HepG2 (cell line): ENCODE data around the gene PRMT5. TPM values are rescaled to one million over a fixed set of nuclear protein-coding genes. Genes with fewer than 3 reads are reported as not detected.

Experiments used
- ATAC-seq: fragments of 200-7000 bp; cut with Tn5 transposase; 3 replicates; pipeline ENCODE4 v1.9.1; 2020; ENCODE audit warnings: mild to moderate bottlenecking, moderate library complexity
- BruUV-seq: library from RNA; stranded (reverse); fragments of 400-500 nt; replicated peaks from 2 replicates; lab custom pipeline; 2021; lab: Mats Ljungman, UMichigan
- CTCF ChIA-PET: fragments of 300-600 bp; formaldehyde crosslinking; extraction: SDS; loops from one replicate; lab custom pipeline; 2021; ENCODE audit warnings: low total read pairs, inconsistent platforms, low intra/inter-chr PET ratio; lab: Yijun Ruan, JAX
- POLR2A ChIA-PET: fragments of 350-600 bp; sonication (Branson Sonifier 250); formaldehyde crosslinking; loops from one replicate; lab custom pipeline; 2020; ENCODE audit warnings: antibody characterized with exemption, inconsistent platforms; lab: Yijun Ruan, JAX
- DNase-seq: peaks from one replicate; pipeline ENCODE4 v3.0.0-alpha.2; 2015; ENCODE audit warnings: low spot score
- FAIRE-seq: peaks from 3 replicates; lab custom pipeline; 2011; peaks lifted over from hg19 to GRCh38; lab: Jason Lieb, UNC
- H2AFZ ChIP-seq: one replicate; pipeline ENCODE4 v1.6.1; 2011; ENCODE audit warnings: low read length, inconsistent platforms
- H3K27ac ChIP-seq: fragments of 300-600 bp; 3 replicates; pipeline ENCODE4 v1.8.0; 2011; ENCODE audit warnings: mixed run types, mild to moderate bottlenecking, mixed read lengths, low read length, inconsistent platforms; ENCODE audit not compliant: insufficient read depth; ENCODE audit errors: extremely low read length
- H3K27me3 ChIP-seq, 2 experiments: fragments of 200-600 bp in 1 of 2; 2 replicates in 1 of 2; 3 replicates in 1 of 2; pipeline versions ENCODE4 v1.6.0 to v1.8.0; 2011; ENCODE audit warnings: low read length in 2 of 2, mild to moderate bottlenecking in 2 of 2, moderate library complexity in 2 of 2, inconsistent platforms in 1 of 2; ENCODE audit not compliant: insufficient read depth in 2 of 2, control insufficient read depth in 1 of 2
- H3K36me3 ChIP-seq, 2 experiments: fragments of 200-600 bp in 1 of 2; replicated peaks in 1 of 2; 2 replicates in 1 of 2; 3 replicates in 1 of 2; pipeline versions ENCODE4 v1.5.1 to v1.8.0; 2011; ENCODE audit warnings: low read length in 2 of 2, inconsistent platforms in 1 of 2; ENCODE audit not compliant: insufficient read depth in 2 of 2, control insufficient read depth in 1 of 2
- H3K4me1 ChIP-seq: 2 replicates; pipeline ENCODE4 v1.5.1; 2012; ENCODE audit warnings: low read length, inconsistent platforms; ENCODE audit not compliant: insufficient read depth
- H3K4me2 ChIP-seq: 2 replicates; pipeline ENCODE4 v1.6.0; 2011; ENCODE audit warnings: low read depth, low read length, inconsistent platforms
- H3K4me3 ChIP-seq, 3 experiments: fragments of 200-600 bp in 1 of 3; sonication (generic), shearing (Covaris generic) in 1 of 3; replicated peaks in 1 of 3; 2 replicates each; pipeline ENCODE4 v1.5.1; 2011 to 2016; ENCODE audit warnings: low read length in 3 of 3, inconsistent platforms in 2 of 3, low read depth in 2 of 3, mild to moderate bottlenecking in 2 of 3, control low read depth in 1 of 3, mixed read lengths in 1 of 3; ENCODE audit not compliant: insufficient read depth in 1 of 3
- H3K79me2 ChIP-seq: one replicate; pipeline ENCODE4 v1.6.1; 2011; ENCODE audit warnings: low read length, inconsistent platforms; ENCODE audit not compliant: insufficient read depth
- H3K9ac ChIP-seq: 2 replicates; pipeline ENCODE4 v1.6.0; 2011; ENCODE audit warnings: mild to moderate bottlenecking, low read depth, low read length, inconsistent platforms; ENCODE audit not compliant: insufficient read depth
- H3K9me3 ChIP-seq: 2 replicates; pipeline ENCODE4 v1.5.1; 2012; ENCODE audit warnings: mild to moderate bottlenecking, low read length
- H4K20me1 ChIP-seq: 2 replicates; pipeline ENCODE4 v1.6.0; 2011; ENCODE audit warnings: inconsistent platforms, mild to moderate bottlenecking, low read length, moderate library complexity; ENCODE audit not compliant: insufficient read depth
- POLR2A ChIP-seq, 2 experiments: IDR thresholded peaks; 2 replicates each; pipeline ENCODE4 v1.6.1; 2011; ENCODE audit warnings: low read depth in 2 of 2, low read length in 2 of 2, mild to moderate bottlenecking in 1 of 2, moderate library complexity in 1 of 2; ENCODE audit not compliant: insufficient read depth in 1 of 2
- POLR2AphosphoS2 ChIP-seq: IDR thresholded peaks from 2 replicates; pipeline ENCODE4 v1.6.1; 2011; ENCODE audit warnings: low read depth, low read length, improper control_type of control experiment
- POLR2AphosphoS5 ChIP-seq: IDR thresholded peaks from 2 replicates; pipeline ENCODE4 v1.6.1; 2012; ENCODE audit warnings: low read depth, low read length
- POLR2G ChIP-seq: fragments of 200-400 bp; formaldehyde crosslinking; IDR thresholded peaks from 2 replicates; pipeline ENCODE4 v1.6.1; 2018; ENCODE audit warnings: mild to moderate bottlenecking, low read depth, low read length, moderate library complexity
- RBM22 ChIP-seq: fragments of 200-400 bp; formaldehyde crosslinking; optimal IDR thresholded peaks from 2 replicates; pipeline ENCODE3; 2017; ENCODE audit warnings: mild to moderate bottlenecking, low read length, moderate library complexity
- TBX3 ChIP-seq: fragments of 450-650 bp; IDR thresholded peaks from 2 replicates; pipeline ENCODE4 v1.6.1; 2017; ENCODE audit warnings: antibody characterized with exemption, mild to moderate bottlenecking, inconsistent platforms, borderline replicate concordance
- TCF7L2 ChIP-seq: IDR thresholded peaks from 2 replicates; pipeline ENCODE4 v1.6.1; 2011; ENCODE audit warnings: mild to moderate bottlenecking, low read depth, low read length, moderate library complexity
- ZNF12 ChIP-seq: sonication (generic); formaldehyde crosslinking; IDR thresholded peaks from 2 replicates; pipeline ENCODE4 v1.5.0; 2020; ENCODE audit warnings: missing genetic modification reagents
- ZNF24 ChIP-seq: fragments of 450-650 bp; IDR thresholded peaks from 2 replicates; pipeline ENCODE4 v1.6.1; 2017; ENCODE audit warnings: antibody characterized with exemption, mild to moderate bottlenecking
- ZNF674 ChIP-seq: sonication (generic); formaldehyde crosslinking; IDR thresholded peaks from 2 replicates; pipeline ENCODE4 v1.5.0; 2020; ENCODE audit warnings: low read depth, mild to moderate bottlenecking, missing genetic modification reagents
- ZNF768 ChIP-seq: sonication (generic); formaldehyde crosslinking; IDR thresholded peaks from 2 replicates; pipeline ENCODE4 v1.4.0; 2020; ENCODE audit warnings: missing genetic modification reagents
- WGBS: methylation state at CpG from one replicate; pipeline ENCODE4 v1.1.6; 2017; ENCODE audit warnings: low lambda C conversion rate; 5-methylcytosine and 5-hydroxymethylcytosine counted together
- in situ Hi-C: cut with HindIII; loops from 2 replicates; pipeline ENCODE4 v1.10.0; 2017; ENCODE audit warnings: low pct_unique_long_range_greater_than_20kb; ENCODE audit not compliant: extremely low pct_ligation_motif_present
- intact Hi-C: fragments of 100-400 bp; cut with micrococcal nuclease; formaldehyde crosslinking; loops from one replicate; pipeline ENCODE4 v1.10.0; 2022; ENCODE audit not compliant: unreplicated experiment
- polyA plus RNA-seq, 8 experiments: library from polyadenylated mRNA; depleted of rRNA in 3 of 8; stranded (reverse) in 7 of 8; unstranded in 1 of 8; fragments of >200 nt; fragmentation: Illumina TruSeq in 4 of 8; extraction: Trizol in 4 of 8; gene quantifications; 2 replicates each; pipeline versions ENCODE4 v1.2.1 to v1.2.3, GENCODE V29; 2011 to 2016; ENCODE audit warnings: low read depth in 4 of 8, missing spikeins in 1 of 8, mixed read lengths in 1 of 8; ENCODE audit not compliant: insufficient read depth in 1 of 8
- total RNA-seq, 5 experiments: library from RNA; depleted of rRNA; stranded (reverse); fragments of >200 nt; fragmentation: Illumina TruSeq; extraction: Trizol; gene quantifications; 2 replicates each; pipeline ENCODE4 v1.2.3, GENCODE V29; 2016; ENCODE audit warnings: low read depth in 1 of 5
- TF ChIP-seq, protein P1 (sequence below): sonication (generic); formaldehyde crosslinking; IDR thresholded peaks from 2 replicates; pipeline ENCODE4 v1.5.1; 2020; ENCODE audit warnings: missing genetic modification reagents, mild to moderate bottlenecking, borderline replicate concordance
- TF ChIP-seq, protein P2 (sequence below): sonication (generic); formaldehyde crosslinking; IDR thresholded peaks from 2 replicates; pipeline ENCODE4 v1.5.1; 2020; ENCODE audit warnings: mild to moderate bottlenecking, missing genetic modification reagents

PRMT5 gene
- total and polyA plus RNA-seq, 2 of the 13 experiments (the other 11 are each of a cell fraction or from before 2014, with no cell fraction given), result 210 to 354 TPM

DNA sequence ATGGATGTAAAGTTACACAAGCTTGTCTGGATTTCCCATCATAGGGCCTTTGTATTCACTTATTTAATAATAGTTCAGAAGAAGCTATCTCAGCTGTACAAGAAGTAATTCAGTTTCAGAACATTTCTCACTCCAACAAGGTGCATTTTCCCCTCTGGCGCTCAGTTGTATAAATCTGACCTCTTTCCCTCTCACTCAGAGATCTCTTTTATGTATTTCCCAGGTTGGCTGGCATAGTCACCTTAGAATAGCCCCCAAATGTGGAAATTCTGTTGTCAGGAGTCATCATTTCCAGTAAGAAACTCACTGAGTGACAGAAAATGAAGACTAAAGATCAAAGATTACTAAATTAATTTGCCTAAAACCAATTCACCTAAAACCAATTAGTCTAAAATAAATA, 42.0 kb upstream of the PRMT5 start:
- BruUV-seq, result no TSS peak
- CTCF ChIA-PET, result interaction anchor here (5.4 kb wide), 1 partner anchor 14 kb away, joined by 298 read pairs; the partner anchor contains the start of gene AJUBA
- Histone ChIP-seq H3K36me3 (peaks cover 34 to 48% of the 10 kb centered on the region in 2 experiments), H4K20me1 (peaks cover 22% of the 10 kb centered on the region), H3K79me2 (peaks cover 25% of the 10 kb centered on the region), H3K9ac (no peak overlapping the region), H3K4me2 (no peak overlapping the region), H3K4me3 (no peak overlapping the region), H3K4me1 (peaks cover 56% of the 10 kb centered on the region), H3K27me3 (no peaks in the 10 kb centered on the region), H3K9me3 (no peaks in the 10 kb centered on the region), H3K27ac (no peak overlapping the region), H2AFZ (no peak overlapping the region)
- POLR2A ChIA-PET, result interaction anchor here (0.7 to 26.8 kb wide), 6 partner anchors 5 to 383 kb away, joined by 3 to 1670 read pairs (median 324); partner anchors contain the start of genes ACIN1, AJUBA, C14orf119 and HAUS4
- intact Hi-C loops (no loop called here), in situ Hi-C loops (no loop called here)
- no peak for TF ChIP-seq TCF7L2
- TF ChIP-seq POLR2AphosphoS5, result peak; percentile 53
- TF ChIP-seq ZNF768, result no peak
- TF ChIP-seq, protein P1, sequence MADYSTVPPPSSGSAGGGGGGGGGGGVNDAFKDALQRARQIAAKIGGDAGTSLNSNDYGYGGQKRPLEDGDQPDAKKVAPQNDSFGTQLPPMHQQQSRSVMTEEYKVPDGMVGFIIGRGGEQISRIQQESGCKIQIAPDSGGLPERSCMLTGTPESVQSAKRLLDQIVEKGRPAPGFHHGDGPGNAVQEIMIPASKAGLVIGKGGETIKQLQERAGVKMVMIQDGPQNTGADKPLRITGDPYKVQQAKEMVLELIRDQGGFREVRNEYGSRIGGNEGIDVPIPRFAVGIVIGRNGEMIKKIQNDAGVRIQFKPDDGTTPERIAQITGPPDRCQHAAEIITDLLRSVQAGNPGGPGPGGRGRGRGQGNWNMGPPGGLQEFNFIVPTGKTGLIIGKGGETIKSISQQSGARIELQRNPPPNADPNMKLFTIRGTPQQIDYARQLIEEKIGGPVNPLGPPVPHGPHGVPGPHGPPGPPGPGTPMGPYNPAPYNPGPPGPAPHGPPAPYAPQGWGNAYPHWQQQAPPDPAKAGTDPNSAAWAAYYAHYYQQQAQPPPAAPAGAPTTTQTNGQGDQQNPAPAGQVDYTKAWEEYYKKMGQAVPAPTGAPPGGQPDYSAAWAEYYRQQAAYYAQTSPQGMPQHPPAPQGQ, result 0 out of 2 replicates have a peak, but pooled peaks have one; percentile 14
- no peak for TF ChIP-seq ZNF12 (CRISPR knock-in tag)
- TF ChIP-seq ZNF24, result no peak
- peak; percentile 61; the same call in 1 of the 2 replicates for TF ChIP-seq POLR2G
- TF ChIP-seq POLR2A (IDR thresholded peaks at IDR 0.05; ENCODE audit: insufficient read depth in 1 of 2, low read depth in 2 of 2, low read length in 2 of 2), result 0 out of 4 replicates have a peak, but pooled peaks of 1 of the 2 experiments have one; percentile 36
- TF ChIP-seq, protein P2, sequence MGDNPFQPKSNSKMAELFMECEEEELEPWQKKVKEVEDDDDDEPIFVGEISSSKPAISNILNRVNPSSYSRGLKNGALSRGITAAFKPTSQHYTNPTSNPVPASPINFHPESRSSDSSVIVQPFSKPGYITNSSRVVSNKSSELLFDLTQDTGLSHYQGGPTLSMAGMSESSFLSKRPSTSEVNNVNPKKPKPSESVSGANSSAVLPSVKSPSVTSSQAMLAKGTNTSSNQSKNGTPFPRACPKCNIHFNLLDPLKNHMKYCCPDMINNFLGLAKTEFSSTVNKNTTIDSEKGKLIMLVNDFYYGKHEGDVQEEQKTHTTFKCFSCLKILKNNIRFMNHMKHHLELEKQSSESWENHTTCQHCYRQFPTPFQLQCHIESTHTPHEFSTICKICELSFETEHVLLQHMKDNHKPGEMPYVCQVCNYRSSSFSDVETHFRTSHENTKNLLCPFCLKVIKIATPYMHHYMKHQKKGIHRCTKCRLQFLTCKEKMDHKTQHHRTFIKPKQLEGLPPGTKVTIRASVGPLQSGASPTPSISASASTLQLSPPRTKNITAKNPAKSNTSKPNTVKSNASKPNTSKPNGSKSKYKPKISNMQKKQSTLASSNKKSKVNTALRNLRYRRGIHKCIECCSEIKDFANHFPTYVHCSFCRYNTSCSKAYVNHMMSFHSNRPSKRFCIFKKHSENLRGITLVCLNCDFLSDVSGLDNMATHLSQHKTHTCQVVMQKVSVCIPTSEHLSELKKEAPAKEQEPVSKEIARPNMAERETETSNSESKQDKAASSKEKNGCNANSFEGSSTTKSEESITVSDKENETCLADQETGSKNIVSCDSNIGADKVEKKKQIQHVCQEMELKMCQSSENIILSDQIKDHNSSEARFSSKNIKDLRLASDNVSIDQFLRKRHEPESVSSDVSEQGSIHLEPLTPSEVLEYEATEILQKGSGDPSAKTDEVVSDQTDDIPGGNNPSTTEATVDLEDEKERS (CRISPR knock-in tag), result 0 out of 2 replicates have a peak, but pooled peaks have one; percentile 26
- no peak for TF ChIP-seq ZNF674
- no peak for TF ChIP-seq TBX3
- TF ChIP-seq RBM22, result peak; percentile 87
- TF ChIP-seq POLR2AphosphoS2, result peak; percentile 96
- FAIRE-seq (no peak), ATAC-seq (no peak), DNase-seq (no peak)
- 96% methylated on average over 1 of the region's 1 CpG for WGBS
